Embryonic facial prominence (tissue), 1 donor: Measurements from ENCODE around the gene GSK3B.

Experiments used
- DNase-seq: peaks from one replicate; pipeline ENCODE4 v3.0.0-alpha.2; 2016; ENCODE audit errors: extremely low spot score

The GSK3B gene

GRCh38 chr3:119818937-119819336, 275.3 kb downstream of the GSK3B start:
- DNase-seq: no peak

GRCh38 chr3:119817583-119818363, 276.5 kb downstream of the GSK3B start:
- no peak for DNase-seq

DNA sequence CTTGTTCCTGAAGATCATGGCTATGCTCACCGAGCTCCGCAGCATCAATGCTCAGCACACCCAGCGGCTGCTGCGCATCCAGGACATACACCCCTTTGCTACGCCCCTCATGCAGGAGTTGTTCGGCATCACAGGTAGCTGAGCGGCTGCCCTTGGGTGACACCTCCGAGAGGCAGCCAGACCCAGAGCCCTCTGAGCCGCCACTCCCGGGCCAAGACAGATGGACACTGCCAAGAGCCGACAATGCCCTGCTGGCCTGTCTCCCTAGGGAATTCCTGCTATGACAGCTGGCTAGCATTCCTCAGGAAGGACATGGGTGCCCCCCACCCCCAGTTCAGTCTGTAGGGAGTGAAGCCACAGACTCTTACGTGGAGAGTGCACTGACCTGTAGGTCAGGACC, 277.2 kb downstream of the GSK3B start:
- DNase-seq: no peak

- DNase-seq: no peak
These were observed 278.5 kb downstream of the GSK3B start for GRCh38 chr3:119815716-119816115.

DNA sequence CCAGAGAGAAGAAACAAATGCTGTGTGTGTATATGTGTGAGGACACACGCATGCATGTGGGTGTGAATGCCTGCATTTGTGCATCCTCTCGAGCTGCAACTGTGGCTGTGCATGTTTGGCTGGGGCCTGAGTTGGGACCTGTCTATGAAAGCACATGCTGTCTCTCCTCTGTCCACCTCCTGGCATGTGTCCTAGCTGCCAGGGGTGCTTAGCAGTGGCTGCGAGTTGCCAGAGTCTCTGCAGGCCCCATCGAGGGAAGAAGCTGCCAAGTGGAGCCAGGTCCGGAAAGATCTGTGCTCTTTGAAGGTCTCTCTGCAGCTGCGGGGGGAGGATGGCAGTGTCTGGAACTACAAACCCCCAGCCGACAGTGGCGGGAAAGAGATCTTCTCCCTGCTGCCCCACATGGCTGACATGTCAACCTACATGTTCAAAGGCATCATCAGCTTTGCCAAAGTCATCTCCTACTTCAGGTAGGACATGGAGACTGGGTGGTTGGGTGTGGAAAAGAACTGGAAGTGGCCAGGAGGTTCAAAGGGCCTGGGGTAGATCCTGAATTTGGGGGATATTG, 281.7 kb downstream of the GSK3B start:
- no peak for DNase-seq

- DNase-seq: no peak
These were observed 284.2 kb downstream of the GSK3B start for GRCh38 chr3:119810018-119810435.

GRCh38 chr3:119809249-119810017, 284.8 kb downstream of the GSK3B start:
- DNase-seq: no peak

- no peak for DNase-seq
These were observed 285.4 kb downstream of the GSK3B start for GRCh38 chr3:119808843-119809242.

DNA sequence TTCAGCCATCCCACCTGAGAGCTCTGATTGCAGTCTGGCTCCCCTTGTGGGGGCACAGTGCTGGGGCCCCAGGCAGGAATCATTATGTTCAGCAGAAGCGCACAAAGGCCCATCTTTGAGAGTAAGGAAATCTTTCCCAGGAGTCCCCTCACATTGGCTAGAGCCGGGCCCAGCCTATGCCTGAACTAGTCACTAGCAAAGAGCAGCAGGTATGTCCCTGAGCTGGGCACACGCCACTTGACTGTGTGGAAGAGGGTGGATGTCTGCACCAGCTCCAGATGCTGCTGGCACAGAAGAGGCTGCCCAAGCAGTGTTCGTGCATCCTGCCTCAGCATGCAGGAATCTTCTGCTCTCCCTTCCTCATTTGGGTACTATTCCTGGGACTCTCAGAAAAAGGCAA, 286.0 kb downstream of the GSK3B start:
- no peak for DNase-seq

DNA sequence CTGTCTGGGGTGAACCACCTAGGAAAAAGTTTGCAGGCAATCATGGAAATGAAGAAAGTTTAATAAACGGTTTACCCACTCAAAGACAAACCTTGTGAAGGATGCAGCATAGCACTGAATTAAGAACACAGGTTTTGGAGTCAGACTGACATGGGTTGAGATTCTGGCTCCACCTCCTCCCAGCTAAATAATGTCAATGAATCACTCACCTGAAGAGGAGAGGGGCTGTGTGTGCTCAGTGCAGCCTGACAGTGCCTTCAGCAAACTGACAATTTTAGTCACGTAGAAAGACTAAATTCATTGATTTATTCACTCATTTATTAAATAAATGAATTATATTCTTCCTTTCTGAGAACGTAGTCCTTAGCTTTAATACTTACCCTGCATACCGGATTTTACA, 293.4 kb downstream of the GSK3B start:
- no peak for DNase-seq

DNA sequence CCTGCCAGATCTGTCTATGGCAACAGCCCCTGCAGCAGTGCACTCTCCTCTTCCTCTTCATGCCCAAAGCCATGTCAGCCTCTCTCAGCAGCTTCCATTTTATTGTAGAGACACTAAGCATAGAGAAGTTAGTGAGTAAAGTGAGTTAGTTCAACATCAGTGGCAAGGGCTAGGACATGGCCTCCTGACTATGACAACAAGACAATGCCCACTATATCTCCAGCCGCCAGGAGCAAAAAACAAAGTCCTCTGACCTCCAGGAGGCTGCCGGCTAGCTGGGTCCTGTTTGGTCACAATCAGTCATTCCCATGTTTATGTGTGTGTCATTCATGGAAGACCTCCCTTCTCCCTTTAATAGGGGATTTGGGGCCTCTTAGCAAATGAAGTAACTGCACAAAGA, 297.5 kb downstream of the GSK3B start:
- no peak for DNase-seq

- DNase-seq: no peak
These were observed 297.9 kb downstream of the GSK3B start for GRCh38 chr3:119796368-119796767.

- DNase-seq: no peak
These were observed 298.4 kb downstream of the GSK3B start for GRCh38 chr3:119795849-119796248.

- no peak for DNase-seq
These were observed 299.2 kb downstream of the GSK3B start for GRCh38 chr3:119794971-119795612.

GRCh38 chr3:119794401-119794800, 299.8 kb downstream of the GSK3B start:
- no peak for DNase-seq

DNA sequence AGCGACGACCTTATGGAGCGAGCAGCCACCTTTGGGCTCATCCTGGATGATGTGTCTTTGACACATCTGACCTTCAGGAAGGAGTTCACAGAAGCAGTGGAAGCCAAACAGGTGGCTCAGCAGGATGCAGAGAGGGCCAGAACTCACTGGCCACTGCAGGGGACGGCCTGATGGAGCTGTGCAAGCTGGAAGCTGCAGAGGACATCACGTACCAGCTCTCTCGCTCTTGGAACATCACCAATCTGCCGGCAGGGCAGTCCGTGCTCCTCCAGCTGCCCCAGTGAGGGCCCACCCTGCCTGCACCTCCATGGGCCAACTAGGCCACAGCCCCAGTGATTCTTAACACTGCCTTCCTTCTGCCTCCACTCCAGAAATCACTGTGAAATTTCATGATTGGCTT, 302.0 kb downstream of the GSK3B start:
- no peak for DNase-seq

DNA sequence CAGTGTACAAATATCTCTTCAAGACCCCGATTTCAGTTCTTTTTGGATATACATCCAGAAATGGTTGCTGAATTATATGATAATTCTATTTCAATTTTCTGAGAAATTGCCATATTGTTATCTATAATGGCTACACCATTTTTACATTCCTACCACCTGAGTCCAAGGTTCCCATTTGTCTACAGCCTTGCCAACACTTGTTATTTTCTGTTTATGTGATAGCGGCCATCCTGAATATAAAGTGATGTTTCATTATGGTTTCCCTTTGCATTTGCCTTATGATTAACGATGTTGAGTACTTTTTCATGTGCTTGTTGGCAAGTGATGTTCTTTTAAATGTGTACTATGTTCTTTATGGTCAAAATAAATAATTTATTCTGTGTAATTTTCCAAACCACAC, 303.9 kb downstream of the GSK3B start:
- DNase-seq: no peak

DNA sequence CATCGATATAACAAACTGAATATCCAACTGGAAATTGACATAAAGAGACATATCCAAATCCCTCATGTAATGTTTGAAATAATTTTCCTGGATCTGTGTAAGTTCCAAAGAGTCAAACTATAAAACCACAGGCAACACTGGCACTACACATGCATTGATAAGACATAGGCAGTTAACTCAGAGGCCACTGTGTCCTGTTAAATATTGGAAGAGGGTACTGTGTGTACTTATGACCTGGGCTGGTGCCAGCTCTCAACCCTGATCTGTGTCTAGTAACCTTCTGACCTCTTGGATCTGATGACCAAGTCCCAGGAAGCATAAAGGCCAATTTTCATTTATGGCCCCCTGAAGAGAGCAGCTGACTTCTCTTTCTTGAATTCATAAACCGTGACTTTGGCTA, 307.8 kb downstream of the GSK3B start:
- DNase-seq: no peak

DNA sequence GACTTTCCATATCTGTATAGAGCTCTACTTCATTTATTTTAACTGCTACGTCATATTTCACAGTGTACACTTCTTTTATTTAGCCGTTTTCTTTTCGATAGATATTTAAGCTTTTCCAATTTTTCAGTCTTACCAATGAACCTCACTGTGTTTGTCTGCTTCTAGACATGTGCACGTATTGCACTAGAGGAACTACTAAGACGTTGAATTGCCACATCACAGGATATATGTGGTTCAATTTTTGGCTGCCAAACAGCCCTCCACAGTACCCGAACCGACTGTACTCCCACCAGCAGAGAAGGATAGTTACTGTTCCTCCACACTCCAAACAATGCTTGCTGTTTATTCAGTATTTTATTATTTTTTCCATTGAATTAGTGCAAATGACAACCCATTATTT, 310.4 kb downstream of the GSK3B start:
- no peak for DNase-seq

DNA sequence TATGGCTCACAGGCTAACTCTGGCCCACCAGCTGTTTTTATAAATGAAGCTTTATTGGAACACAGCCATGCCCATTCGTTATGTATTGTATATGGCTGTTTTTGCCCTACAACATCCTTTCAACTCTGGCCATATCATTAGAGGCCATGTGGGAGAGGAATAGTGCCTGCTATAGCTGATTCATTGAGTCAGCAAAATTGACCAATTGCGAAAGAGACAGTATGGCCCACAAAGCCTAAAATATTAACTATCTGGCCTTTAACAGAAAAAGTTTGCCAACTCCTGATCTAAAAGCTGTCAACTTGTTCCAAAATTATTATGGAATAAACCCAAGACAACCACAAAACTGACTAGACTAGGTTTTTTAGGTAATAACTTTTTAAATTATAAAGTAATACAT, 311.0 kb downstream of the GSK3B start:
- DNase-seq: no peak

- no peak for DNase-seq
These were observed 311.8 kb downstream of the GSK3B start for GRCh38 chr3:119782460-119782859.
